CD14-positive monocyte (primary cell): ENCODE results near the gene ITGB2. TPM values are rescaled to one million over a fixed set of nuclear protein-coding genes. Genes with fewer than 3 reads are reported as not detected.
A peak's percentile ranks its signal among the peaks of the same experiment; 100 is the strongest.

ENCODE experiments used
- DNase-seq, 3 donors: peaks; one replicate each; pipeline ENCODE4 v3.0.0-alpha.2; 2011 to 2022
- H2AFZ ChIP-seq: 2 replicates; pipeline ENCODE4 v1.6.0; 2012; ENCODE audit warnings: mild to moderate bottlenecking, low read depth, low read length, inconsistent platforms; ENCODE audit not compliant: insufficient read depth, poor library complexity, severe bottlenecking
- H3K27ac ChIP-seq, 2 donors: 1 replicate in 1 of 2; 2 replicates in 1 of 2; pipeline ENCODE4 v1.5.1; 2012 to 2013; ENCODE audit warnings: low read length in 2 of 2, control low read depth in 1 of 2, inconsistent platforms in 1 of 2, low read depth in 1 of 2, mild to moderate bottlenecking in 1 of 2
- H3K27me3 ChIP-seq, 2 donors: one replicate each; pipeline versions ENCODE4 v1.6.0 to v1.6.1; 2011 to 2013; ENCODE audit warnings: low read length in 2 of 2; ENCODE audit not compliant: control insufficient read depth in 2 of 2, insufficient read depth in 2 of 2
- H3K36me3 ChIP-seq, 2 donors: replicated peaks in 1 of 2; 1 replicate in 1 of 2; 2 replicates in 1 of 2; pipeline versions ENCODE4 v1.5.1 to v1.6.1; 2012 to 2013; ENCODE audit warnings: low read length in 2 of 2, control low read depth in 1 of 2, inconsistent platforms in 1 of 2, mild to moderate bottlenecking in 1 of 2; ENCODE audit not compliant: insufficient read depth in 2 of 2, control insufficient read depth in 1 of 2
- H3K4me1 ChIP-seq, 2 donors: 1 replicate in 1 of 2; 2 replicates in 1 of 2; pipeline versions ENCODE4 v1.5.1 to v1.6.1; 2012 to 2013; ENCODE audit warnings: low read length in 2 of 2, control low read depth in 1 of 2, inconsistent platforms in 1 of 2, mild to moderate bottlenecking in 1 of 2, moderate library complexity in 1 of 2; ENCODE audit not compliant: insufficient read depth in 2 of 2, control insufficient read depth in 1 of 2
- H3K4me2 ChIP-seq: replicated peaks from 2 replicates; pipeline ENCODE3; 2012; ENCODE audit warnings: low read length, moderate library complexity, mild to moderate bottlenecking; ENCODE audit not compliant: poor library complexity, severe bottlenecking; ENCODE audit errors: extremely low read depth
- H3K4me3 ChIP-seq, 3 experiments: fragments of 200-600 bp in 1 of 3; sonication (generic) in 1 of 3; replicated peaks in 1 of 3; 1 replicate in 2 of 3; 2 replicates in 1 of 3; pipeline ENCODE4 v1.5.1; 2011 to 2013; ENCODE audit warnings: low read length in 3 of 3, mild to moderate bottlenecking in 3 of 3, control low read depth in 2 of 3, low read depth in 2 of 3, inconsistent platforms in 1 of 3, moderate library complexity in 1 of 3
- H3K79me2 ChIP-seq: 2 replicates; pipeline ENCODE4 v1.6.0; 2012; ENCODE audit warnings: mild to moderate bottlenecking, control low read depth, inconsistent platforms, low read length, moderate library complexity; ENCODE audit not compliant: insufficient read depth
- H3K9ac ChIP-seq: 2 replicates; pipeline ENCODE4 v1.6.0; 2017; ENCODE audit warnings: low read length, mild to moderate bottlenecking; ENCODE audit not compliant: insufficient read depth, poor library complexity, severe bottlenecking
- H3K9me3 ChIP-seq, 2 donors: replicated peaks in 1 of 2; 1 replicate in 1 of 2; 2 replicates in 1 of 2; pipeline versions ENCODE4 v1.5.1 to v1.6.1; 2012 to 2013; ENCODE audit warnings: low read length in 2 of 2, control low read depth in 1 of 2; ENCODE audit not compliant: control insufficient read depth in 1 of 2, insufficient read depth in 1 of 2
- H4K20me1 ChIP-seq: 2 replicates; pipeline ENCODE4 v1.6.0; 2012; ENCODE audit warnings: mild to moderate bottlenecking, low read length, control low read depth, moderate library complexity; ENCODE audit not compliant: insufficient read depth
- H3K27ac Mint-ChIP-seq, 7 donors: one replicate each; pipeline ENCODE4 v1.8.0; 2020; ENCODE audit warnings: mild to moderate bottlenecking in 7 of 7, mixed read lengths in 7 of 7, moderate library complexity in 6 of 7, inconsistent platforms in 2 of 7
- H3K27me3 Mint-ChIP-seq, 3 donors: one replicate each; pipeline ENCODE4 v1.8.0; 2021 to 2022; ENCODE audit warnings: low read depth in 3 of 3, mild to moderate bottlenecking in 3 of 3, mixed read lengths in 3 of 3, moderate library complexity in 3 of 3, inconsistent platforms in 1 of 3
- H3K36me3 Mint-ChIP-seq, 2 donors: one replicate each; pipeline ENCODE4 v1.8.0; 2020; ENCODE audit warnings: mixed read lengths in 2 of 2, inconsistent platforms in 1 of 2, mild to moderate bottlenecking in 1 of 2
- H3K4me1 Mint-ChIP-seq: one replicate; pipeline ENCODE4 v1.8.0; 2020; ENCODE audit warnings: mild to moderate bottlenecking, mixed read lengths
- H3K4me3 Mint-ChIP-seq, 2 donors: one replicate each; pipeline ENCODE4 v1.8.0; 2020; ENCODE audit warnings: mild to moderate bottlenecking in 2 of 2, mixed read lengths in 2 of 2, moderate library complexity in 1 of 2
- H3K9me3 Mint-ChIP-seq, 7 donors: one replicate each; pipeline ENCODE4 v1.8.0; 2020 to 2022; ENCODE audit warnings: mixed read lengths in 7 of 7, mild to moderate bottlenecking in 6 of 7, moderate library complexity in 6 of 7, inconsistent platforms in 2 of 7
- WGBS: methylation state at CpG from one replicate; pipeline ENCODE4 v1.1.5; 2013; ENCODE audit warnings: missing lambda C conversion rate; ENCODE audit not compliant: insufficient coverage; 5-methylcytosine and 5-hydroxymethylcytosine counted together
- intact Hi-C, 2 donors: fragments of 100-400 bp; cut with micrococcal nuclease; formaldehyde crosslinking; loops; one replicate each; pipeline versions ENCODE4 v1.15.0 to v1.15.1; 2023
- polyA plus RNA-seq, 3 donors: library from polyadenylated mRNA; depleted of rRNA in 1 of 3; unstranded in 2 of 3; stranded (reverse) in 1 of 3; fragments of 300-500 nt in 2 of 3; fragments of >200 nt in 1 of 3; fragmentation: Illumina TruSeq in 2 of 3; gene quantifications; 1 replicate in 2 of 3; 2 replicates in 1 of 3; pipeline ENCODE4 v1.2.3, GENCODE V29; 2012 to 2021
- TF ChIP-seq, protein P1 (sequence below): fragments of 200-600 bp; IDR thresholded peaks from one replicate; pipeline ENCODE4 v1.8.0; 2022; ENCODE audit warnings: antibody characterized with exemption, mild to moderate bottlenecking

The ITGB2 gene
- polyA plus RNA-seq, 3 donors: 1,470 to 1,628 (median 1,602) TPM

DNA sequence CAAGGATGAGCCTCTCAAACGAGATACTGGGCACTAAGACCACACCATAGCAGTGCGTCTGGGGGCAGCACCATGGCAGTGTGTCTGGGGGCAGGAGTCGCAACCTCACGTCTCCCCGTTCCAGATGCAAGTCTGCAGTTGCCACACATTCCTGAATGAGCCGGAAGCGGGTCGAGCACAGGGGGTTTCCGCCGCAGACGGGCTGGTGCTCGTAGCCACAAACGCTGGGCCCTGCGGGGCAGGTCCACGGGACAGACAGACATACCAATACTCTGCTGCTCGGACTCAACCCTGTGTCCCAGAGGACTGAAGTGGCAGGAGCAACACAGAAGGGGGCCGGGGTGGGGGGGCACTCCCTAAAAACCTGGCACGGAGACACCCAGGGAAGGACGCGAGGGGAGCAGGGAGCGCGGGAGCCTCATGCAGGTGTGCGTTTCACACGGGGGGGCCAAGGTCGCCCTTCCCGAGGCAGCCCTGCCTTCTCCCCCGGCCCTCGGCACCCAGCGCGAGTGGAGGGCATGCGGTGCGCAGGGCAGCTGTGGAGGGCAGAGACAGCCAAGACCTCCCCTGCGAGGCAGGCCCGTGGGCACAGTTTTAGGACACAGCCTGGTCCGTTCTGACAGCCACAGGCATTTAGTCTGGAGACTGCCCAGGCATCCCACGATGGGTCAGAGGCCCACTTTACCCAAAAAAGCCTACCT is 71.7 kb downstream of the ITGB2 start:
- no peak overlapping the region for H3K4me3 Mint-ChIP-seq
- H3K4me1 Mint-ChIP-seq: peaks cover 52% of the 10 kb centered on the region
- Histone ChIP-seq H3K27ac (peak overlapping the region in 1 of 2 donors; percentile 77), H3K9ac (no peak overlapping the region), H3K4me1 (peaks cover 40 to 54% of the 10 kb centered on the region in 2 donors), H3K4me2 (no peak overlapping the region), H3K9me3 (no peaks in the 10 kb centered on the region), H3K27me3 (no peaks in the 10 kb centered on the region), H3K36me3 (peaks cover 47 to 54% of the 10 kb centered on the region in 2 donors), H2AFZ (no peak overlapping the region), H3K79me2 (peaks cover 30% of the 10 kb centered on the region), H4K20me1 (peaks cover 73% of the 10 kb centered on the region), H3K4me3 (no peak overlapping the region)
- H3K36me3 Mint-ChIP-seq: peaks cover 51 to 64% of the 10 kb centered on the region in 2 donors
- intact Hi-C loops: no loop called here
- 94% methylated on average over 36 of the region's 36 CpGs for WGBS
- DNase-seq: no peak
- TF ChIP-seq, protein P1, sequence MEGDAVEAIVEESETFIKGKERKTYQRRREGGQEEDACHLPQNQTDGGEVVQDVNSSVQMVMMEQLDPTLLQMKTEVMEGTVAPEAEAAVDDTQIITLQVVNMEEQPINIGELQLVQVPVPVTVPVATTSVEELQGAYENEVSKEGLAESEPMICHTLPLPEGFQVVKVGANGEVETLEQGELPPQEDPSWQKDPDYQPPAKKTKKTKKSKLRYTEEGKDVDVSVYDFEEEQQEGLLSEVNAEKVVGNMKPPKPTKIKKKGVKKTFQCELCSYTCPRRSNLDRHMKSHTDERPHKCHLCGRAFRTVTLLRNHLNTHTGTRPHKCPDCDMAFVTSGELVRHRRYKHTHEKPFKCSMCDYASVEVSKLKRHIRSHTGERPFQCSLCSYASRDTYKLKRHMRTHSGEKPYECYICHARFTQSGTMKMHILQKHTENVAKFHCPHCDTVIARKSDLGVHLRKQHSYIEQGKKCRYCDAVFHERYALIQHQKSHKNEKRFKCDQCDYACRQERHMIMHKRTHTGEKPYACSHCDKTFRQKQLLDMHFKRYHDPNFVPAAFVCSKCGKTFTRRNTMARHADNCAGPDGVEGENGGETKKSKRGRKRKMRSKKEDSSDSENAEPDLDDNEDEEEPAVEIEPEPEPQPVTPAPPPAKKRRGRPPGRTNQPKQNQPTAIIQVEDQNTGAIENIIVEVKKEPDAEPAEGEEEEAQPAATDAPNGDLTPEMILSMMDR: no peak
- H3K27ac Mint-ChIP-seq: peak overlapping the region in 5 of 7 donors; percentile 50 to 80 (median 51)
- H3K9me3 Mint-ChIP-seq: no peaks in the 10 kb centered on the region
- peaks cover under 1 to 4% (median 2%) of the 10 kb centered on the region in 3 donors for H3K27me3 Mint-ChIP-seq

DNA sequence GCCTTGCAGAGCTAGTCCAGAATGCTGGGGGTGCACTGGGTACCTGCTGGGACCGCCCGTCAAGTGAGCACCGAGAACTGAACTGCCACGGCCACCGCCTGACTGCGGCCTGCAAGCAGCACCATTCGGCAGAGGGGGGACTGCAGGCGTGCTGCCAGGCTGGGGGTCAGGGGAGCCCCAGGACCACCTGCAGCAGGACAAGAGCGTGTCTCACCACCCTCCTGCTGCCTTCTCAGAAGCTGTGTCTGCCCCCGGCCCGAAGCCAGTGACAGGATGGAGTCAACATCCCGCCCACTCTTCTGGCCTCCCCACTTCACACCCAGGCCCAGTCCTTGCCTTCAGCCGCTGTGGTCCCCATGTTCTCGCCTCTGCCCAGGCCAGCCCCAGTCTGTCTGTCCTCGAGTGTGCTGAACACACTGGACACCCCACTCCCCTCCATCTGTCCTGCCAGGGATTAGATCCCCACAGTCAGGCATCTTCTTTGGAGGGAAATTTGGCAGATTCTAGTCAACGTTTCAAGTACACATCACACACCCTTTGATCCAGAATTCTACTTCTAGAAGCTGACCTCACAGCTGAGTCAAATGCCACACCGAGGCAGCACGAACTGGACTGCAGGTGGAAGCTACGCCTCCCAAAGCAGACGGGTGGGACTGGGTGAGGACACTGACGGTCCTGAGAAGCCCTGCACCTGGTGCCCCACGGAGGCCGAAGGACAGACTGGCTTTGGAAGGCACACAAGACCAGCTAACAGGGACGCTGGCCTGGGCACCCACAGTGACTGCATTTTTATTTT is 73.2 kb downstream of the ITGB2 start:
- no peaks in the 10 kb centered on the region for H3K9me3 Mint-ChIP-seq
- peaks cover 58% of the 10 kb centered on the region for H4K20me1 ChIP-seq
- no peak overlapping the region for H3K9ac ChIP-seq
- H3K4me3 Mint-ChIP-seq: no peak overlapping the region
- no peak for DNase-seq
- TF ChIP-seq, protein P1: no peak
- no peak overlapping the region for H3K4me2 ChIP-seq
- no peaks in the 10 kb centered on the region for H3K27me3 ChIP-seq
- no peak overlapping the region for H2AFZ ChIP-seq
- peaks cover 2 to 10% (median 4%) of the 10 kb centered on the region in 3 donors for H3K27me3 Mint-ChIP-seq
- H3K9me3 ChIP-seq: no peaks in the 10 kb centered on the region
- peaks cover 17% of the 10 kb centered on the region for H3K79me2 ChIP-seq
- H3K36me3 ChIP-seq: peaks cover 34 to 40% of the 10 kb centered on the region in 2 donors
- peaks cover 37 to 49% of the 10 kb centered on the region in 2 donors for H3K36me3 Mint-ChIP-seq
- peaks cover 40 to 54% of the 10 kb centered on the region in 2 donors for H3K4me1 ChIP-seq
- H3K4me3 ChIP-seq: no peak overlapping the region
- intact Hi-C loops: no loop called here
- peaks cover 46% of the 10 kb centered on the region for H3K4me1 Mint-ChIP-seq
- H3K27ac Mint-ChIP-seq: peak overlapping the region in 4 of 7 donors; percentile 48 to 80 (median 56)
- H3K27ac ChIP-seq: peak overlapping the region; percentile 72 to 85
- WGBS: 95% methylated on average over 22 of the region's 24 CpGs
